ENCODE measurements around the gene ANXA4.

DNA sequence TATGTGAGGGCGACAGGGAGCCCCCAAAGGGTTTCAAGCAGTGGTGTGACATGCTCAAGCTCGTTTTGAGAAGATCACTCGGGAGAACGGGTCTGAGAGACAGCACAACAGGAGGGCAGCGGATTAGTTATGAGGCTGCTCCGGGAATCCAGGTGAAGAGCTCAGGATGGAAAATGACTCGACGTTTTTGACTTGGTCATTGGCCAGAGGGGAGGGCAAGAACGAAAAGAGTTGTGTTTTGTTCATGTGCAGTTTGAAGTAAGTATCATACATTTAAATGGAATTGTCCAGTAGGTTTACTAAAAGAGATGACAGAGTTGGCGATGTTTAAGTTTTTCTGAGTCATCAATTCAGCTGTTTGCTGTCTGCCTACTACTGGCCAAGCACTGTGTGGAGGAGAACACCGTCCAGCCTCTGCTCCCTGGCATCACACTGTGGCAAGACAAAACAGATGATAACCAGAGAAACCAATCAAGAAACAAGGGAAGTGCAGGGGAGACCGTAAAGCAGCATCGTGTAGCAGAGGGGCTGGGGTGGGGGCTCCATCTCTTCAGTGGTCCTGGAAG, 25.3 kb upstream of the ANXA4 start:
- TF ChIP-seq, protein P1, sequence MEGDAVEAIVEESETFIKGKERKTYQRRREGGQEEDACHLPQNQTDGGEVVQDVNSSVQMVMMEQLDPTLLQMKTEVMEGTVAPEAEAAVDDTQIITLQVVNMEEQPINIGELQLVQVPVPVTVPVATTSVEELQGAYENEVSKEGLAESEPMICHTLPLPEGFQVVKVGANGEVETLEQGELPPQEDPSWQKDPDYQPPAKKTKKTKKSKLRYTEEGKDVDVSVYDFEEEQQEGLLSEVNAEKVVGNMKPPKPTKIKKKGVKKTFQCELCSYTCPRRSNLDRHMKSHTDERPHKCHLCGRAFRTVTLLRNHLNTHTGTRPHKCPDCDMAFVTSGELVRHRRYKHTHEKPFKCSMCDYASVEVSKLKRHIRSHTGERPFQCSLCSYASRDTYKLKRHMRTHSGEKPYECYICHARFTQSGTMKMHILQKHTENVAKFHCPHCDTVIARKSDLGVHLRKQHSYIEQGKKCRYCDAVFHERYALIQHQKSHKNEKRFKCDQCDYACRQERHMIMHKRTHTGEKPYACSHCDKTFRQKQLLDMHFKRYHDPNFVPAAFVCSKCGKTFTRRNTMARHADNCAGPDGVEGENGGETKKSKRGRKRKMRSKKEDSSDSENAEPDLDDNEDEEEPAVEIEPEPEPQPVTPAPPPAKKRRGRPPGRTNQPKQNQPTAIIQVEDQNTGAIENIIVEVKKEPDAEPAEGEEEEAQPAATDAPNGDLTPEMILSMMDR (IDR thresholded peaks at IDR 0.05) = no peak
- TF ChIP-seq ZNF263 (CRISPR knock-in tag; IDR thresholded peaks at IDR 0.05; ENCODE audit: low read depth) = no peak
- no peak for TF ChIP-seq ELF4 (CRISPR knock-in tag; IDR thresholded peaks at IDR 0.05; ENCODE audit: low read depth)
- TF ChIP-seq, protein P2, sequence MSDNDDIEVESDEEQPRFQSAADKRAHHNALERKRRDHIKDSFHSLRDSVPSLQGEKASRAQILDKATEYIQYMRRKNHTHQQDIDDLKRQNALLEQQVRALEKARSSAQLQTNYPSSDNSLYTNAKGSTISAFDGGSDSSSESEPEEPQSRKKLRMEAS (CRISPR knock-in tag; IDR thresholded peaks at IDR 0.05) = no peak
